DOHH2 (cell line): ENCODE results near the gene SLC24A5.

ENCODE experiments used
- H3F3A ChIP-seq: fragments of 200-600 bp; sonication (generic), shearing (Covaris generic); 2 replicates; pipeline ENCODE4 v1.6.0; 2016; ENCODE audit warnings: antibody characterized with exemption, mild to moderate bottlenecking; ENCODE audit not compliant: control insufficient read depth, insufficient read depth
- H3K27ac ChIP-seq: fragments of 200-600 bp; sonication (generic); 2 replicates; pipeline ENCODE4 v1.5.1; 2014; ENCODE audit warnings: low read depth, mild to moderate bottlenecking, low read length, moderate library complexity
- H3K27me3 ChIP-seq: fragments of 200-600 bp; sonication (generic); 2 replicates; pipeline ENCODE4 v1.6.1; 2014; ENCODE audit warnings: mild to moderate bottlenecking, low read length, mixed read lengths; ENCODE audit not compliant: control insufficient read depth
- H3K36me3 ChIP-seq: fragments of 200-600 bp; sonication (generic); 2 replicates; pipeline ENCODE4 v1.6.1; 2014; ENCODE audit warnings: mild to moderate bottlenecking, low read length, moderate library complexity, mixed read lengths; ENCODE audit not compliant: control insufficient read depth
- H3K4me1 ChIP-seq: fragments of 200-600 bp; sonication (generic); 2 replicates; pipeline ENCODE4 v1.6.1; 2014; ENCODE audit warnings: mild to moderate bottlenecking, low read length, mixed read lengths; ENCODE audit not compliant: control insufficient read depth
- H3K4me2 ChIP-seq: fragments of 200-600 bp; sonication (generic); 2 replicates; pipeline ENCODE4 v1.6.0; 2014; ENCODE audit warnings: mild to moderate bottlenecking, low read length, moderate library complexity
- H3K4me3 ChIP-seq: fragments of 200-600 bp; sonication (generic); 2 replicates; pipeline ENCODE4 v1.5.1; 2014; ENCODE audit warnings: mild to moderate bottlenecking, low read length, mixed read lengths
- H3K79me2 ChIP-seq: fragments of 200-600 bp; sonication (generic); 2 replicates; pipeline ENCODE4 v1.6.1; 2014; ENCODE audit warnings: mild to moderate bottlenecking, low read length, mixed read lengths; ENCODE audit not compliant: control insufficient read depth
- H3K9me2 ChIP-seq: fragments of 200-600 bp; sonication (generic); replicated peaks from 2 replicates; pipeline ENCODE4 v1.6.1; 2014; ENCODE audit warnings: mild to moderate bottlenecking, low read length, mixed read lengths; ENCODE audit not compliant: control insufficient read depth
- H3K9me3 ChIP-seq: fragments of 200-600 bp; sonication (generic); 2 replicates; pipeline ENCODE4 v1.6.1; 2014; ENCODE audit warnings: antibody characterized with exemption, low read length, mixed read lengths; ENCODE audit not compliant: control insufficient read depth, insufficient read depth
- H4K20me1 ChIP-seq: fragments of 200-600 bp; sonication (generic); 2 replicates; pipeline ENCODE4 v1.6.0; 2014; ENCODE audit warnings: low read depth, mild to moderate bottlenecking, antibody characterized with exemption, low read length, moderate library complexity; ENCODE audit not compliant: control insufficient read depth, insufficient read depth
- CTCF ChIP-seq: fragments of 200-600 bp; sonication (generic); IDR thresholded peaks from one replicate; pipeline ENCODE4 v1.5.1; 2014; ENCODE audit warnings: antibody characterized with exemption, mild to moderate bottlenecking, low read depth, low read length; ENCODE audit not compliant: poor library complexity, severe bottlenecking
- EZH2phosphoT487 ChIP-seq: fragments of 200-600 bp; sonication (generic); IDR thresholded peaks from 2 replicates; pipeline ENCODE4 v1.6.1; 2017; ENCODE audit warnings: borderline replicate concordance, mild to moderate bottlenecking, antibody characterized with exemption, low read length, moderate library complexity, mixed read lengths

Gene SLC24A5

GRCh38 chr15:48190932-48191573, 70.3 kb downstream of the SLC24A5 start:
- Histone ChIP-seq H3K4me3 (no peak overlapping the region), H3K27me3 (no peaks in the 10 kb centered on the region), H3K36me3 (no peaks in the 10 kb centered on the region), H3K4me2 (no peak overlapping the region), H3F3A (no peaks in the 10 kb centered on the region), H4K20me1 (no peaks in the 10 kb centered on the region), H3K4me1 (no peaks in the 10 kb centered on the region), H3K9me2 (no peaks in the 10 kb centered on the region), H3K9me3 (no peaks in the 10 kb centered on the region), H3K79me2 (no peaks in the 10 kb centered on the region), H3K27ac (no peak overlapping the region)
- TF ChIP-seq EZH2phosphoT487 (no peak), CTCF (no peak)

GRCh38 chr15:48191574-48192225, 70.9 kb downstream of the SLC24A5 start, which contains the start of gene CTXN2:
Gene CTXN2, plus strand, starts transcription at chr15:48191665. Its CDS starts 9,636 bp downstream, at chr15:48201301.
- H3K4me1 ChIP-seq: no peaks in the 10 kb centered on the region
- H3K4me2 ChIP-seq: no peak within 1 kb of the TSS
- no peaks in the 10 kb centered on the region for H4K20me1 ChIP-seq
- H3K4me3 ChIP-seq: no peak within 1 kb of the TSS
- no peak within 1 kb of the TSS for H3K27ac ChIP-seq
- H3K27me3 ChIP-seq: no peaks in the 10 kb centered on the region
- no peaks in the 10 kb centered on the region for H3K36me3 ChIP-seq
- no peaks in the 10 kb centered on the region for H3K9me2 ChIP-seq
- H3F3A ChIP-seq: no peaks in the 10 kb centered on the region
- H3K9me3 ChIP-seq: no peaks in the 10 kb centered on the region
- TF ChIP-seq CTCF (no peak), EZH2phosphoT487 (no peak)
- H3K79me2 ChIP-seq: no peaks in the 10 kb centered on the region
